Stimulated activated CD8-positive, alpha-beta memory T cell treated with anti-CD3 and anti-CD28 coated beads, Interleukin-12 subunit alpha, Interleukin-12 subunit beta, amount 100 ng/mL, for 4 hours (primary cell): Measurements from ENCODE around the gene CAMK1D.
"Not testable (repeated sequence)": the region's sequence is repeated elsewhere in the genome, so short reads cannot be mapped to it uniquely, and the experiment has no call there.

Experiments
- DNase-seq: peaks from one replicate; pipeline ENCODE4 v3.0.0-alpha.2; 2020; ENCODE audit warnings: low read depth

The CAMK1D gene

DNA sequence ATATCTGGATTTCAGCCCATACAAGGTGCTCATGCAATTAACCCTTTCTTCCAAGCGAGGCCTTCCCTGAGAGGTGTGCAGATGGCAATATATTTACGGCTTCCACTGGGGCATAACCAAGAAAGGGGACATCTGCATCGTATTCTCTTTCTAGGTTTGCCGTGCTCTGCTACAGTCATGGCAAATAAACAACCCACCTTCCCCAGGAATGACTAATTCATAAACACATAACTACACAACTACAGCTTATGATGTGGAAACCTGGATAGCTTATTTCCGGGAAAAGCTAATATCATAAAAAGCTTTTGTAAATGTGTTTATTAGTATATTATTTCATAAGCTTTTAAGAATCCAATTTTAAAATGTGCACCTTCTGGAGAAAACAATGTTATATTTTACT, 120.0 kb downstream of the CAMK1D start:
- DNase-seq = no peak

DNA sequence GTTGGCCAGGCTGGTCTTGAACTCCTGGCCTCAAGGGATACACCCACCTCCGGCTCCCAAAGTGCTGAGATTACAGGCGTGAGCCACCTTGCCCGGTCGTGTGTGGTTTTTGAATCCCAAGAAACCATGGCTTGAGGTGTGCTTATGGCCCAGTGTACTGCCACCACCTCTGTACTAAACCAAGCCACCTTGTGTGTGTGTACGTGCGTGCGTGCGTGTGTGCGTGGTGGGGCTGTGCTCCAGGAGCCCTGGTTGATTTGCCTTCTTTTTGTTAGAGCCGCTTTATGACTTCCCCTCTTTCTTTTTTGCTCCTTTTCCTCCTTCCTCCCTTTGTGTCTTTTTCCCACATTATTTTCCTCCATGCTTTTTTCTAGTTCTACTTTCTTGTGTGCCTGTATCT, 121.4 kb downstream of the CAMK1D start:
- no peak for DNase-seq

DNA sequence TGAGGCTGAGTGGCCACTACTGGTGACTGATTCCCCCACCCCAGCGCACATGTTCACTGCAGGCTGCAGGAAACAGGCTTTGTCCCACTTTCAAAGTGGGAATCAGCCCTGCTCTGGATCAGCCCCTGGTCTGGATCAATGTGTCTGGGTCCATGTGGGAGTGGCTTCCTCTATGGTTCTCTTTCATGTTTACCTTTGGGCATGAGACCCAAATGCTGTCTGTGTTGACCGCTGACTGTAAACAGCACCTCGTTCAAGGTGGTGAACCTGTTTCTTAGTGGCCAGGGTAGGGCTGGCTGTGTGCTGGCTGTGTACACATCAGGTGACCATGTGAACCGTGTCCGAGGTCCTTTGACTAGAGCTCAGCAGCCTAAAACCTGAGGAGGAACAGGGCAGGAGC, 121.8 kb downstream of the CAMK1D start:
- DNase-seq = no peak

DNA sequence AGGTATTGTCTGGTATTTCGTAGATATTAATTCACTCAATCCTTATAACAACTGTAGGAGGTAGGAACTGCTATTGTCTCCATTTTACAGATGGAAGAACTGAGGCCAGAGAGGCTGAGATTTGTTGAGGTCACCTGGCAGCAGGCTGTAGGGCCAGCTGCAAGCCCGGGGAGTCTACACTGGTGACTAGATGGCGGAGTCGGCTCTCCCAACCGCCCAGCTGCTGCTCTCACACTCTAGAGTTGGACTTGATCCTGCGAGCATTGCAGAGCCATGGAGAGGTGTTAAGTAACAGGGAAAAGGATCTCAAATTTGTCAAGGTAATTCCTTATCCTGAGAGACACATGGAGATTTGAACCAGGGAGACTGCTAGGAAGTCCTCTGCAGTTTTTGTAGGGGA, 124.1 kb downstream of the CAMK1D start:
- DNase-seq = no peak

DNA sequence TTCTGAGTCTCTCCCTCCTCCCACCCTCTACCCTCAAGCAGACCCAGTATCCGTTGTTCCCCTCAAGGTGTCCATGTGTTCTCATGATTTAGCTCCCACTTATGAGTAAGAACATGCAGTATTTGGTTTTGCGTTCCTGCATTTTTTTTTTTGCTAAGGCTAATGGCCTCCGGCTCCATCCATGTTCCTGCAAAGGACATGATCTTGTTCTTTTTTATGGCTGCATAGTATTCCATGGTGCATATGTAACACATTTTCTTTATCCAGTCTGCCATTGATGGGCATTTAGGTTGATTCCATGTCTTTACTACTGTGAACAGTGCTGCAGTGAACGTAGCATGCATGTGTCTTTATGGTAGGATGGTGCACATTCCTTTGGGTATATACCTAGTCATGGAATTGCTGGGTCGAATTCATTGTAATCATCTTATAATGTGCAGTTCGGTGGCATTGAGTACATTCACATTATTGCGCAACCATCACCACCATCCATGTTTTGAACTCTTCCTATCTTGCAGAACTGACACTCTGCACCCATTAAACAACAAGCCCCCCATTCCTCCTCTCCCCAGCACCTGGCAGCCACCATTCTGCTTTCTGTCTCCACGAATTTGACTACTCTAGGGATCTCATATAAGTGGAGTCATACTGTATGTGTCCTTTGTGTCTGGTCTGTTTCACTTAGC, 125.5 kb downstream of the CAMK1D start:
- no peak for DNase-seq

DNA sequence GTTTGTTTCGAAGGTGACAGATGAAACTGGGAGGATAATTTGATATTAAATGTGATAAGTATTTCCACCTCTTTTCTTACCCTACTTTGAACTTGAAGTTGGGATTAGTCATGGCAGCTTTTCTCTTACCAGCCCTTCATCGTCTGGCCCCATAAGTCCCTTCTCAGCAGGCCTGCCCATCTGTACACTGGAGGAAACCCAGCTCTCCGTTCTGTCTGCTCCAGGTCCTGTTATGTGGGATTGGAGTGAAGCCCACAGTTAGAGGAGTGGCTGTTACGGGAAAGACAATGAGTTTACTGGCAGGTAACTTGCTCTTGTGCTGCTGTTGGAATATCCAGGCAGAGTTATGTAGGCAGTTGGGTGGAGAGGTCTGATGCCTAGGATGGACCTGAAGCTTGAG, 127.3 kb downstream of the CAMK1D start:
- no peak for DNase-seq

DNA sequence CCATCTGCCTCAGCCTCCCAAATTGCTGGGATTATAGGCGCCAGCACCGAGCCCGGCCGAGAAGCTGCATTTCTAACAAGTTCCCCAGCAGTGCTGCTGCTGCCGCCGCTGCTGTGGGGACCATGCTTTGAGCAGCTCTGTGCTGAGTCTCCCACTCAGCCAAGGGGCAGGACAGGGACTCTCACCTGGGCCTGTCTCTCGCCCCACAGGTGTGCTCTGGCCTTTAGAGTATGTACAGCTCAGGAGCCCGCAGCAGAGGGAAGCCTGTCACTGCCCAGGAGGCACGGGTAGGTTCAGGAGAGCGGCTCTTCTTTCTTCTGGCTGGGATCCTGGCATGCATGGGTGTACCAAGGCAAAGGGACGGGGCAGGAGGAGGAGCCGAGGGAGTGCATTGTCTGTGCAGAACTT, 130.1 kb downstream of the CAMK1D start:
- DNase-seq = no peak

DNA sequence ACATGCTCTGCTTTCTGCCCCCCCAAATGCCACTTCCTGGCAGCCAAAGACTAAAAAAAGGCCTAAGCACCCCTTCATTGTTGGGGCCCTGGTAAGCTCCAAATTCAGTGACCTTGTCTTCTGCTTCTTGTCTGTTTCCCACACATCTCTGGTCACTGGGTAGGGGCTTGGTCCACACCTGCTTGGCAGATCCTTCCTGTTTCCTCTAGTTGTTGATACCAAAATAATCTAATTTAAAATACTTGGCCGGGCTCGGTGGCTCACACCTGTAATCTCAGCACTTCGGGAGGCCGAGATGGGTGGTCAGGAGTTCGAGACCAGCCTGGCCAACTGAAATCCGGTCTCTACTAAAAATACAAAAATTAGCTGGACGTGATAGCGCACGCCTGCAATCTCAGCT, 130.6 kb downstream of the CAMK1D start:
- DNase-seq = no peak

DNA sequence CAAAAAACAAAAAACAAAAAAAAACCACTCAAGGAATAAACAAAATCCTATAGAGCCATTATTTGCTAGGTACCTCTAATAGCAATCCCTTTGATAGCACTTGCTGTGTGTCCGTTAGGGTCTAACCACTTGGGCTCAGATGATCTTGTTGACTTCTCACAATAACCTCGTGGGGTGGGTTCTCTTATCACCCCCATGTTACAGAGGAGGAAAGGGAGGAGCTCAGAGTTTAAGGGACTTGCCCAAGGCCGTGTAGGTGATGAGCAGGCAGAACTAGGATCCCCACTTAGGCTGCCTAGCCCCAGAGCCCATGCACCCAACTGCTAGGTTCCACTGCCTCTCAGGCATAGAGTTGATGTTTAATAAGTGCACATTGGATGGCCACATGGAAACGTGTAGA, 131.1 kb downstream of the CAMK1D start:
- DNase-seq = no peak

DNA sequence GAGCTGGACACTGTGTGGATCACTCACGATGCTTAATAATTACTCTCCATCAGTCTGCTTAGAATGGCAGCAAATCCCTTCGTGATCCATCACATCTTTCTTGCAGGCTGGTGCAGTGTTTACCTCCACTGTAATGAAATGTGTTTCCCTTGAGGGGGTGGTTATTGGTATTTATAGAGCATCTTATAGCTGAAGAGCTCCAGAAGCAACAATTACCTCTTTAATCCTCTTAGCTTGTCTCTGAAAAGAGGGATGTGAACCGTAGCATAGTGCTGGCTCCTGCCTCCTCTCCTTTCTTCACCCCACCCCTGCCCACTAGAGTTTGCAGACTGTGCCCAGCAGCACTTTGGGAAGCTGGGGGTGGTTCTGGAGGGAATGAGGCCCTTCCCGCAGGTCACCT, 132.6 kb downstream of the CAMK1D start:
- DNase-seq = no peak

DNA sequence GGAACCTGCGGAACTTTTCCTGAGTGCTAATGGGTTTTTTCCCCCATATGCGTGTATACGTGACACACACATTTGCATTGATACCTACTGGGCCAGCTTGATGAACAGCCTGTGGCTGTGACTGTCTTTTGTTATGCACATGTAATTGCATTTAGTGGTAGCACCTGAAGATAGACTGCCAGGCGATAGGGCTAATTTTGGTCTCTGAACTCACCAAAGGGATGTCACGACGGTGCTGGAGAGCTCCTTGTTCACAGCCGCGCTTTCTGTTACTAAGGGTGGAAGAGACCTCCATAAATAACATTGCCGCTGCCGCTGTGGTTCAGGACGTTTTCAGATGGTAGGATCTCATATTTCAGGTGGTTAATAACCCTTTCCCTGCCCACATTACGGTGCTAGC, 133.2 kb downstream of the CAMK1D start:
- DNase-seq = no peak

DNA sequence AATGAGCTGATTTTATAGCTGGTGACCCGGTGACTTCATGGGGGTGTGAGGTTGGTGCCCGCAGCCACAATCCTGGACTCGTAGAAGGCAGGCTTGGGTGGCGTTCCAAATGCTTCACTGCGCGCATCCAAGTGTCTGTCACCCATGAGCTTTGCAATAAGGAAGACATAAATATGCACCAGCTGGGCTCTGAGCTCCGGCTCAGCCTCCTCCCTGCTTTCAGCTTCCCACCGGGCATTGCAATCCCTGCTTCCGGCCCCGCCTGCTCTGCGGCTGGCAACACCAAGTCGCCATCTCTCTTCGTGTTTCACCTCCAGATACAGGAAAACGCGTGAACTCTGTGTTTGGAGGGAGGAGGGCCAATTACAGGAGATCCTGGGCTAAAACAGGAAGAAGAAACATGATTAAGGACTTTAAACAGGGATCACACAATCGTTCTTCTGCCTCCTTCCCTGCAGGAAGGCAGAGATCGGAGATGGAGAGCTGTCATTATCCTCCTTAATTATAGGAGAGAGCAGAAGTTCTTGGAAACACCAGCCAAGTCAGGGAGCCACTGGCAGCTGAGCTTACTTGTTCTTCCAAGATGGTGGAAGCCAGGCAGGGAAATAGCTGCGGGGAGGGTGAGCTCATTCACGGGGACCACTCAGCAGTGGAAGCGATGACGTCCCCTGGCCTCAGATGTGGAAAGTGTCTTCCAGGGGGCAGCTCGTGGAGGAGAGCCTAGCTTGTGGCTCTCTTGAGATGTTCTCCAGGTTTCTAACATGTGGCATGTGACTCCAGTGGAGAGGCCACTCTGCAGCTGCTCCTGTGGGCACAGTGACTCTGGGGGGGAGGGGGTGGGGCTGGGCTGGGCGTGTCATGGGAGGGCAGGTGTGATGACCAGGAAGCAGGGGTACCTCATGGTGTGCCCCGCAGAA, 134.9 kb downstream of the CAMK1D start:
- no peak for DNase-seq

DNA sequence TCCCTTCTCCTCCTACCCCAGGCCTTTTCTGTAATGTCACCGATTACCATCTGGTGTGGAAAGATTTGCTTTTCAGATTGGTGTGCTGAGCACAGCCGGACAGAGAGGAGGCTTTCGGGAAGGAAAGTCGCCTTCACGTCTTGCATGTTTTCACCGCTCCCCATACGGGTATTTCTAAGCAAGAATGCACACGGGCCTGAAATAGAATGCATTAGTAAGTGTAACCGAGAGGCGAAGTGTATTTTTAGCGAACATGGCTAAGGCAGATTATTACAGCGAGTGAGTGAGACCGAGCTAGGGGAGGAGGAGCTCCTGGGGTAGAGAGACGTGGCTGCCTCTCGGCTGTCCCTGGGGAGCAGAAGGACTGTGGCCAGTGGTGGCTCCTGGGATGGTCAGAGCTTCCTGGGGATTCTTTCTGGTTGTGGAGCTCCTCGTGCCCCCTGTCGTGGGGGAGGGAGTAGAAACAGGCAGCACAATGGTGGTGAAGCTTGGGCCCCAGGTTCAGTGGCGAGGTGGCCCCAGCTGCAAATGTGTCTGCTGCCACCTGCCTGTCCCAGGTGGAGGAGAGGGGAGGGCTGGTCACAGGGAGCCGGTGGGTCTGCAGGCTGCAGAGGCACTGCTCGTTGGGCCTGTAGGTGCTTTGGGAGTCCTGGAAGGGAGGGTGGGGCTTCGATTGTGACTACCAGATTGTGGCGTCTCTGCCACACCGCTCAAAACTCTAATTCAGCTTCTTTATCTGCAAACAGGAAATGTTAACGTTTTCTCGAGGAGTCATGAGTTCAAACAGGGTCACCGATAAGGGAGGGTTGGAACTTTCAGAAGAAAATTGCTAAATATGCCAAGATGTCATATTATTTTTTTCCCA, 135.8 kb downstream of the CAMK1D start:
- no peak for DNase-seq

DNA sequence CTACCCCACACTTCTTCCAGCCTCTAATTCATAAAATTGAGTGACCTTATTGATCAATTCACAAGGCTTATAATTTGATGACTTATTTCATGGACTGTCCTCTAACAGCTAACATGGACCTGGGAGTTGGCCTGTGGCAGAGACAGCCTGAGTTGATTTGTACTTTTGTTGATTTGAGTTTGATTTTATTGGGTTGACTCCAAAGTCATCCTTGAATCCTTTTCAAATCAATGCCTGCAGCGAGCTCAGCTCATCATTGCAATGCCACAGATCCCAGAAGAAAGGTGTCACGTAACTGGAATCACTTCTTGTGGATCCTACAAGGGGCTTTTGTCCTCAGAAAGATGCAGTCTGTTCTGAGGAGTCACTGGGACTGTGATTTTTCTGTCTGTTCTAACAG, 138.0 kb downstream of the CAMK1D start:
- no peak for DNase-seq

DNA sequence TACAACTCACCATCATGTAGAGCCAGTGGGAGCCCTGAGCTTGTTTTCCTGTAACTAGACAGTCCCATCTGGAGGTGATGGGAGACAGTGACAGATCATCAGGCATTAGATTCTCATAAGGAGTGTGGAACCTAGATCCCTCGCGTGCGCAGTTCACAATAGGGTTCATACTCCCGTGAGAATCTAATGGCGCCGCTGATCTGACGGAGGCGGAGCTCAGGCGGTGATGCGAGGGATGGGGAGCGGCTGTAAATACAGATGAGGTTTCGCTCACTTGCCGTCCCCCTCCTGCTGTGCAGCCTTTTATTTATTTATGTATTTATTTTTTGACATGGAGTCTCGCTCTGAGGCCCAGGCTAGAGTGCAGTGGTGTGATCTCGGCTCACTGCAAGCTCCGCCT, 139.3 kb downstream of the CAMK1D start:
- DNase-seq = no peak

DNA sequence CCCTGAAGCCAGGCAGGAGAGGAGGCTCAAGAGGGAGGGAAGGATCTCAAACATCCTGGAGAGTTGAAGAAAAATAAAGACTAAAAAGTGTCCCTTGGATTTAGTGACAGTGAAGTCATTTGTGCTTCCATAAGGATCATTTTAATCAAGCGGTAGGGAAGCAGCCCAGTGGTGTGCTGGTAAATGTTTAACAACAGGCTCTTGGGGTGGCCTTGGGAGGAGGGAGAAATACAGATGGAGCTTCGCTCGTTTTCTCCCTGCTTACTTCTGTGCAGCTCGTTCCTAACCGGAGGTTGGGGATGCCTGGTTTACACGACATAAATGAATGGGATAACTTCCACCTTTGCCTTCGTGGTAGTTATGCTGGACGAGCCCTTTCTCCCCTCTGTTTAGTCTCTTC, 140.0 kb downstream of the CAMK1D start:
- DNase-seq = no peak

DNA sequence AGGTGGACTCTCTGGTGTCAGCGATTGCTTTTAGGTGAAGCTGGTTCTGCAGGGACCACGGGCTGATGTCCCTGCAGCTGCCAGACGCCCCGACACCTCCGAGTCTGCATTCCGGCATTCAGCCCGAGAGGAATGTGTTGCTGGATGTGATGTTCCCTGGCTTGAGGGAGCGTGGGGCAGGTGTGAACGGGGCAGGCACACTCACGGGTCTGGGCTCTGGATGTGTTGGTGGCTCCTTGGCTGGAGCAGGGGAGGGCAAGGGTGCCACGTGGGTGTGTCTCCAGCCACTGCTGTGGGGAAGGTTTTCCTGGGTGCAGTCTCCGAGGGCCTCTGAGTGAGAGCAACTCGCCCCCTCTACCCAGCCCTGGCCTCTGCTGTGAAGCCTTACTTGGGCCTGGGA, 140.5 kb downstream of the CAMK1D start:
- DNase-seq = no peak

DNA sequence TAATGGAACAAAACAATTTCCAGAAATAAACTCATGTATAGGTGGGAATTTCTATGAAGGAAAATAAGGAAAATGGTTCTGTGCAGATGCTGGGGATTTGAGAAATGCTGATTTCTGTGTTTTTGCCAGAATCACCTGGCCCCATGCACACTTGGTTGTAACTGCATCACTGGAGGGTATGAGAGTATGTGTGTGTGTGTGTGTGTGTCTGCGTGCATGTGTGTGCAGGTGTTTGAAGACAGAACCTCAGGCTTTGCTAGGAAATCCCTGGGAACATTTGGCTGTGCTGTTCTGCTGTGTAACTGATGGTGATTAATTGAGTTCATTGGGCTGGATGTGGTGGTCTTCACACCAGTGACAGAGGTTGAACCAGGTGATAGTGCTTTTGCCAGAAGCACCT, 141.6 kb downstream of the CAMK1D start:
- DNase-seq = no peak

DNA sequence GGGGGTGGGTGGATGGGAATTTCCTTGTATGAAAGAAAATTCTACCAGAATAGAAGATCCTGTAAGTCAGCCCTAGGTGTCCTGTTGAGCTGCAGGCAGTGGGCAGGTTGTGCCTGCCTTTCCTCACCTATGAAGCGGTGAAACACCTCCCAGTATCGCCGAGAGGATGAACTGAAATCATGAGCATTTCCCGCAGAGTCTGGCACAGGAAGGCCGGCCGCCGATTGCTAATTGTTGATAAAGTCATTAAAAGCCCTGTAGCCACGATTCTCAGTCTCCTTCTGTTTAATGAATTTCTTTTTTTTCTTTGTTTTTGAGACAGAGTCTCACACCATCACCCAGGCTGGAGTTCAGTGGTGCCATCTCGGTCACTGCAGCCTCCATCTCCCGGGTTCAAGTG, 142.1 kb downstream of the CAMK1D start:
- DNase-seq = no peak

DNA sequence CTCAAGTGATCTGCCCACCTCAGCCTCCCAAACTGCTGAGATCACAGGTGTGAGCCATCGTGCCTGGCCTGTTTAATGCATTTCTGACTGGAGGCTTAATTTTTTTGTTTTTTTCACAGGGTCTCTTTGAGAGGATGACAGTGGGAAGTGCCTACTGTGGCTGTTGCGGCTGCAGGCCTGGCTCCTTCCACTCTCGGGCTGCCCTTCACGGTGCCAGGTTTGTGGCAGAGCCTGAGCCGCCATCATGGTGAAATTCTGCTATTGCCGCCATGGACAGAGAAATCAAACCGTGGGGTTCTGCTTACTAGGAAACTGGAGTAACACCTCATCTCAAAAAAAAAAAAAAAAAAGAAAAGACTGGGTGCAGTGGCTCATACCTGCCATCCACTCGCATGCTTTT, 142.7 kb downstream of the CAMK1D start:
- DNase-seq = no peak

DNA sequence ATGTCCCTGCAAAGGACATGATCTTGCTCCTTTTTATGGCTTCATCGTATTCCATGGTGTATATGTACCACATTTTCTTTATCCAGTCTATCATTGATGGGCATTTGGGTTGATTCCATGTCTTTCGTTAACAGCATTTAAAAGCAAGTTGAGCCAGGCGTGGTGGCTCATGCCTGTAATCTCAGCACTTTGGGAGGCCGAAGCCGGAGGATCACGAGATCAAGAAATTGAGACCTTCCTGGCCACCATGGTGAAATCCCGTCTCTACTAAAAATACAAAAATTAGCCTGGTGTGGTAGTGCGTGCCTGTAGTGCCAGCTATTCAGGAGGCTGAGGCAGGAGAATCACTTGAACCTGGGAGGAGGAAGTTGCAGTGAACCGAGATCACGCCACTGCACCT, 147.7 kb downstream of the CAMK1D start:
- DNase-seq = not testable (repeated sequence)

DNA sequence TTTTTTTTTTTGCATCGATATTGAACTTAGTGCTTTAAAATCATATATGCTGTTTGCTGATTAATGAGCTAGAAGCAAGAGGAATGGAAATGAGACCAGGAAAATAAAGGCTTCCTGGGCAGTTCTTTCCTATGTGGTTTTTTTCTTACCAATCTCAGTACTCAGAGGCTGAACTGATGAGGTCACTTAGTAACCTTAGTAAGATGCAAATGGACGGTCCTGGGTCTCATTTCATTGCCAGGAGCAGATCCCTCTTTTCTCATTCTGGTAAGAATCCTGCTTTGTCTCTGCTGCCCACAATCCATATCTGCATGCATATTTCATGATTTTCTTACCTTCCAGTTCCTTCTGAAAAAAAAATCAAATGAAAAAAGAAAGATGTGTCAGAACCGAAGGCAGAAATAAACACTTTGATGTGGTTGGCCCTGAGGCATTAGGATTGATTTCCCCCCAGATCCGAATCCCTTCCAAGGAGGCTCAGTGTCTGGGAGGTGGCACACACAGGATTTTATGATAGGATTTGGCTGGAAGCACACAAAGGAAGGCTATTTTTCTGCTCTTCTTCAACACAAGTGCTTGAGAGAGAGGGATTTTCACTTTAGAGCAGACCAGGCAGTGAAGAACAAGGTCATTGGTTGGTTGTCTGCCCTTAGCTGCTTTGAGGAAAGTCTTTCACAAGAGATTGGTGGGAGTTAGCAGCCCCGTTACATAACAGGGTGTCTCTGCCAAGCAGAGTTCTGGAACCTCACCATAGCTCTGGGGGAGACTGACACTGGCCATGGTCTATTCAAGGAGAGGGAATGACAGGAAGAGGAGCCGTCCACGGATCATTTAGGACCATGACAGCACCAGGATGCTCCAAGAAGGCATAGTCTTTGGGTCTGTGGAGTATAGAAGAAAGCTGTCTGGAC, 150.0 kb downstream of the CAMK1D start:
- DNase-seq = no peak
